Measurements from ENCODE around the gene CCDC57. TPM values are rescaled to one million over a fixed set of nuclear protein-coding genes. Genes with fewer than 3 reads are reported as not detected.
"Not testable (repeated sequence)": the region's sequence is repeated elsewhere in the genome, so short reads cannot be mapped to it uniquely, and the experiment has no call there.

Gene CCDC57
- total RNA-seq, 1 donor from 2014 or later: 24.7 TPM

GRCh38 chr17:82156284-82156925 lies 56.2 kb downstream of the CCDC57 start:
- no peak for DNase-seq (ENCODE audit: low spot score)

GRCh38 chr17:82155606-82156005 lies 57.0 kb downstream of the CCDC57 start:
- no peak for DNase-seq (ENCODE audit: low spot score)

- no peak for DNase-seq (ENCODE audit: low spot score)
These were observed 57.7 kb downstream of the CCDC57 start for GRCh38 chr17:82154881-82155331.

- DNase-seq (ENCODE audit: low spot score): no peak
These were observed 58.8 kb downstream of the CCDC57 start for GRCh38 chr17:82153745-82154375.

- no peak for DNase-seq (ENCODE audit: low spot score)
These were observed 59.3 kb downstream of the CCDC57 start for GRCh38 chr17:82153295-82153691.

GRCh38 chr17:82152556-82153294 lies 59.9 kb downstream of the CCDC57 start:
- DNase-seq (ENCODE audit: low spot score): no peak

GRCh38 chr17:82152114-82152513 lies 60.5 kb downstream of the CCDC57 start:
- no peak for DNase-seq (ENCODE audit: low spot score)

GRCh38 chr17:82151106-82151957 lies 61.3 kb downstream of the CCDC57 start:
- no peak for DNase-seq (ENCODE audit: low spot score)

- DNase-seq (ENCODE audit: low spot score): no peak
These were observed 63.1 kb downstream of the CCDC57 start for GRCh38 chr17:82149401-82150099.

GRCh38 chr17:82148997-82149396 lies 63.6 kb downstream of the CCDC57 start:
- no peak for DNase-seq (ENCODE audit: low spot score)

GRCh38 chr17:82148011-82148410 lies 64.6 kb downstream of the CCDC57 start:
- DNase-seq (ENCODE audit: low spot score): no peak

- no peak for DNase-seq (ENCODE audit: low spot score)
These were observed 65.7 kb downstream of the CCDC57 start for GRCh38 chr17:82146663-82147654.

- DNase-seq (ENCODE audit: low spot score): no peak
These were observed 67.0 kb downstream of the CCDC57 start for GRCh38 chr17:82145550-82146155.

GRCh38 chr17:82143333-82143732 lies 69.3 kb downstream of the CCDC57 start:
- no peak for DNase-seq (ENCODE audit: low spot score)

- DNase-seq (ENCODE audit: low spot score): not testable (repeated sequence)
These were observed 72.7 kb downstream of the CCDC57 start for GRCh38 chr17:82139961-82140360.

- DNase-seq (ENCODE audit: low spot score): no peak
These were observed 74.1 kb downstream of the CCDC57 start for GRCh38 chr17:82138511-82138992.

- DNase-seq (ENCODE audit: low spot score): no peak
These were observed 78.5 kb downstream of the CCDC57 start for GRCh38 chr17:82134101-82134500.

- DNase-seq (ENCODE audit: low spot score): not testable (repeated sequence)
These were observed 79.3 kb downstream of the CCDC57 start for GRCh38 chr17:82133166-82133953.
